ENCODE results near the gene SDK1.

GRCh38 chr7:4277936-4278335 lies 976.9 kb downstream of the SDK1 start:
- TF ChIP-seq, protein P1, sequence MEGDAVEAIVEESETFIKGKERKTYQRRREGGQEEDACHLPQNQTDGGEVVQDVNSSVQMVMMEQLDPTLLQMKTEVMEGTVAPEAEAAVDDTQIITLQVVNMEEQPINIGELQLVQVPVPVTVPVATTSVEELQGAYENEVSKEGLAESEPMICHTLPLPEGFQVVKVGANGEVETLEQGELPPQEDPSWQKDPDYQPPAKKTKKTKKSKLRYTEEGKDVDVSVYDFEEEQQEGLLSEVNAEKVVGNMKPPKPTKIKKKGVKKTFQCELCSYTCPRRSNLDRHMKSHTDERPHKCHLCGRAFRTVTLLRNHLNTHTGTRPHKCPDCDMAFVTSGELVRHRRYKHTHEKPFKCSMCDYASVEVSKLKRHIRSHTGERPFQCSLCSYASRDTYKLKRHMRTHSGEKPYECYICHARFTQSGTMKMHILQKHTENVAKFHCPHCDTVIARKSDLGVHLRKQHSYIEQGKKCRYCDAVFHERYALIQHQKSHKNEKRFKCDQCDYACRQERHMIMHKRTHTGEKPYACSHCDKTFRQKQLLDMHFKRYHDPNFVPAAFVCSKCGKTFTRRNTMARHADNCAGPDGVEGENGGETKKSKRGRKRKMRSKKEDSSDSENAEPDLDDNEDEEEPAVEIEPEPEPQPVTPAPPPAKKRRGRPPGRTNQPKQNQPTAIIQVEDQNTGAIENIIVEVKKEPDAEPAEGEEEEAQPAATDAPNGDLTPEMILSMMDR (conservative IDR thresholded peaks at IDR 0.05): no peak
- TF ChIP-seq ZFX (IDR thresholded peaks at IDR 0.05): no peak
